ENCODE measurements around the gene MERTK.

DNA sequence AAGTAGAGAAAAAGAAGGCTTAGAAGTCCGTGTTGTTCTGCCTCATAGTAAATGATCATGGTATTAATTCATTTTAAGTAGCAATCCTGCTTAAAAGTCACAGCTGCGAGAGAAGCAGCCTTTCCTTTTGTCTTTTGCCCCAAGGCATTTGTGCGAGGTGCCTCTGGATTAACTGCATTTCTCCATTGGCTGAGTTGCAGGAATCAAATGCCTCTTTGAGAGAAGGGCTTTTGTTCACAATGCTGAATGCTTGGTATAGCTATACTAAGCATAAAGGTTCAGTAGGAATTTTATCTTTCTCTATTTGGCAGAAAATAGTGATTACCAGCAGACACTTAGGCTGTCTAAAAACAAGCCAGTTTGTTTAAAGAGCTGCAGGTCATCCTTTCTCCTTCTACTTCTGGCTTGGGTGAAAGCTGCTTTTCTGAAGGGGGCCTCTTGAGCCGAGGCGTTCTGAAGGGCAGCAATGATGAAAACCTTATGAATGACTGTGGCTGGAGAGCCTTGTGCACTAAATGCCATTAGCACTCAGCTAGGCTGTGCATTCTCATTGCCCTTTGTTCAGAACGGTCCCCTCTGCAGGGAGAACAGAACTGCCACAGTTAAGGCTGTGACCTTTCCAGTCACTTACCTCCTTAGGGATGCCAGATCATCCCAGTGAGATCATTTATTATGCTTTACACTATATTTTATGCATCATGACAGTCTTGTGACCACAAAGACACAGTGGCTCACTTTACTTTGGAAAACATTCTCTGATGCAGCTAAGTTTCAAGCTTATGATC is 87.9 kb downstream of the MERTK start:
- TF ChIP-seq, protein P1, sequence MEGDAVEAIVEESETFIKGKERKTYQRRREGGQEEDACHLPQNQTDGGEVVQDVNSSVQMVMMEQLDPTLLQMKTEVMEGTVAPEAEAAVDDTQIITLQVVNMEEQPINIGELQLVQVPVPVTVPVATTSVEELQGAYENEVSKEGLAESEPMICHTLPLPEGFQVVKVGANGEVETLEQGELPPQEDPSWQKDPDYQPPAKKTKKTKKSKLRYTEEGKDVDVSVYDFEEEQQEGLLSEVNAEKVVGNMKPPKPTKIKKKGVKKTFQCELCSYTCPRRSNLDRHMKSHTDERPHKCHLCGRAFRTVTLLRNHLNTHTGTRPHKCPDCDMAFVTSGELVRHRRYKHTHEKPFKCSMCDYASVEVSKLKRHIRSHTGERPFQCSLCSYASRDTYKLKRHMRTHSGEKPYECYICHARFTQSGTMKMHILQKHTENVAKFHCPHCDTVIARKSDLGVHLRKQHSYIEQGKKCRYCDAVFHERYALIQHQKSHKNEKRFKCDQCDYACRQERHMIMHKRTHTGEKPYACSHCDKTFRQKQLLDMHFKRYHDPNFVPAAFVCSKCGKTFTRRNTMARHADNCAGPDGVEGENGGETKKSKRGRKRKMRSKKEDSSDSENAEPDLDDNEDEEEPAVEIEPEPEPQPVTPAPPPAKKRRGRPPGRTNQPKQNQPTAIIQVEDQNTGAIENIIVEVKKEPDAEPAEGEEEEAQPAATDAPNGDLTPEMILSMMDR (conservative IDR thresholded peaks at IDR 0.05; ENCODE audit: low read depth, low read length) = no peak
- TF ChIP-seq EZH2 (IDR thresholded peaks at IDR 0.05; ENCODE audit: borderline replicate concordance, low read depth, low read length, poor library complexity, severe bottlenecking) = no peak

Measured in A673 (cell line).